G401 (cell line): Measurements from ENCODE around the gene TCF4. TPM values are rescaled to one million over a fixed set of nuclear protein-coding genes. Genes with fewer than 3 reads are reported as not detected.

Experiments used
- DNase-seq: peaks from one replicate; pipeline ENCODE4 v3.0.0-alpha.2; 2015; ENCODE audit warnings: low spot score
- in situ Hi-C: cut with HindIII; loops from 2 replicates; pipeline ENCODE4 v1.10.0; 2016; ENCODE audit warnings: low sequenced_read_pairs, mixed read lengths
- total RNA-seq: library from RNA; depleted of rRNA; stranded (reverse); fragments of >200 nt; shearing (Covaris generic); gene quantifications from 2 replicates; pipeline ENCODE4 v1.2.3, GENCODE V29; 2014

Gene TCF4
- total RNA-seq, 1 experiment from 2014 or later: 6.8 TPM

GRCh38 chr18:55404832-55405465, 183.0 kb downstream of the TCF4 start:
- in situ Hi-C loops: no loop called here
- DNase-seq: peak; percentile 55

- DNase-seq: peak; percentile 31
- in situ Hi-C loops: no loop called here
Measured at GRCh38 chr18:55404136-55404830, 183.7 kb downstream of the TCF4 start.

GRCh38 chr18:55403421-55403949, 184.5 kb downstream of the TCF4 start:
- in situ Hi-C loops: no loop called here

DNA sequence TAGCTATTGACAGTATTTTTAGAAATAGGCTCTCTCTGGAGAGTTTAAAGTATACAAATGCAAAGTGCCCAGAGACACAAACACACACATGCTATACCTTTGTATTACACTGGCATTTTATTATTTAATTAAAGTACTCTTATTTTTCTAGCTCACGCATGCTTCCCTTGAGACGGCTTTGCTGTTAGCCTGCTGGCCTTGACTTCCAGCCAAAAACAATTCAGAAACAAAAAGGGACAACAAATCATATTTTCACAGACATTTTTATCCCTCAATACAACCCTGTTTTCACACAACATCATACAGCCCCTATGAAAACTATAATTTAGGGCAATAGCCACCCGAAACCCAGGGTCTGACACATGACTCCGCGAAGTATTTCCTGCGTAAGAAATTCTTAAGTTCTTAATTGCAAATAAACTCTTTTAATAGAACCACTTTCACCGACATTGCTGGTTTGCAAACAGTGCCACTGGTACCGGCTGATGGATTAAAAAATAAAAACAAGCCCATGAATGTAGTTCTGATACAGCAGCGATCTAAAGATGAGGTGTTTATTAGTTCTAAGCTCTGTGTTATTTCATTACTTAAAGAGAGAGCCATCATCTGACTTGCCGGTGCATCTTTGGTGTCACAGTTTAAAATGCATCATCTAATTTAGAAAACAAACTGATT, 185.1 kb downstream of the TCF4 start:
- in situ Hi-C loops: no loop called here
- DNase-seq: peak; percentile 71

More at GRCh38 chr18:55403421-55403949, 184.5 kb downstream of the TCF4 start:
- DNase-seq: peak; percentile 48

DNA sequence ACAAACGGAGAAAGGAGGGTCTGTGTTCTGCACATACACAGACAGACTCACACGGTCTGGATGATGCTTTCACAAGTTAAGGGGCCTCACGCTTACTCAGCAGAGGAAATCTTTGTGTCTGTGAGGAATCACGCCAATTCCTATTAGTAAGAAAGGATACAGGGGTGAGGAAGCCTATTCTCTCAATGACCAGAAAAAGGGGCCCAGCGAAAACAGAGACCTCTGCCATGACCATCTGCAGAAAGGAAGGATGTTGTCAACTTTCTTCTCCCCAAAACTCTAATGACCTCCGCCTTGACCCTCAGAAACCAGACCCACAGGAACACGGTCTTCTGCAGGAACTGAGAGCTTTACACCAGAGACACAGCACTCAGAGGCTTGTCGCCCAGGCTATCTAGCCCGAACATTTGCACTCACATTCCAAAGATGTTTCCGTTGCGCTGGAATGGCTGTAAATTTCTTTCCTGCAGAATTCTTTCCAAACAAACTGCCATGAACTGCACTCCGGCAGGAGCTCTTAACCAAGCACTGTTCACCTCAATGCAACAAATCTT, 186.3 kb downstream of the TCF4 start:
- DNase-seq: peak; percentile 74
- in situ Hi-C loops: no loop called here

DNA sequence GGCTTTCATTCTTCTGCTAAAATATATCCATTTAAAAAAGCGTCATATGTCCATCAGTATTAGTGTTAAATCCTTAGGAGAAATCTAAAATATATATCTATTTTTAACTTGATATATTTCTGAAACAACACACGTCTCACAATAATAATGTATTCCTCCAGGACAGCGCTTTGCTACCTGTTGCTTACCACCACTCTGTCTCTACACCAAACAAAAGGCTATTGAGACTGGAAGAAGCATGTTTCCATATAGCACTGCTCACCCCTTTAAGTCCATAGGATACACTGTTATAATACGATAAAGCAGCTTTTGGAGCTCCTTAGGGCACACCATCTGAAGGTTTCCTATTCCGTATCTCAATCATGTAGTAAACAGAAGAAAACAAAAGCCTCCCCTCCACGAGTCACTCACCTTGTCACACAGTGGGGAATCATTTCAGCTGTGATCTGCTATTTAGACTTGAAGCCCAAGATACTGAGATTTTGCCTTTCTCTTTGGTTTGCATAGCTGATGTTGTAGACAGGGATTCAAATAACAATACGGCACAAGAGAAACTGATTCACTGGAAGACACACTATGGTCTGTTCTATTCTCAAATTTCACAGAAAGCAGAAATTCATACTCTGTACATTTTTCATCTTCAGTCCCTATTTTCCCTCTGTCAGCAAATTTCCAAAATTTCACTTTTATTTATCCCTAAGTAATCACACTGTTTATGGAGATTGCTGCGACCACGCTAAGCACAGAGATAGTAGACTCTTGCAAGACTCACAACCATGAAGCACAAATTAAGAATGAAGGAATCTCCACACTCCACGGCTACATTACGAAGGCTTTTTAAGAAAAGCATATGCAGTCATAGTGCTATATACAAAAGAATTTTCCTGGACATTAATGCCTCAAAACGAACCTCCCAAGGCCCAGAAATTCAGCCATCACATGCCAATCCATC, 187.1 kb downstream of the TCF4 start:
- peak; percentile 58 for DNase-seq
- in situ Hi-C loops: no loop called here

DNA sequence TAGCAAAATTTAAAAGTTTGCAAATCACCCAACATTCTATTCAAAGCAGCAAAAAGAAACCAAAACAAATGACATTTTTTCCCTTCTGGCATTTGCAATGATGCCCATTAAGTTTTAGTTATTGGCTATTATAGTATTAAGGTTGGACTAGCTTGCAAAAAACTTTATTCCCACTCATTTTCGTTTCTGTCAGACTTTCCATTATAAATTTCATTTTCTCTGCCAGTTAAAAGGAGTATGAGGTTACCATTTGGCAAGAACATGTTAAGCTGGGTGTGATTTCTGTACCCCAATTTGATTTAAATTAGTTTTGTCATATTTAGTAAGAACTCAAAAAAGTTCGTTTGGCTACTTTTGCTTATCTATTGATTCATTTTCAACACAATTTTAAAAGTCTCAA, 187.9 kb downstream of the TCF4 start:
- in situ Hi-C loops: no loop called here

GRCh38 chr18:55398858-55399257, 189.1 kb downstream of the TCF4 start:
- in situ Hi-C loops: no loop called here
- peak; percentile 24 for DNase-seq

More for the DNA sequence above, 187.9 kb downstream of the TCF4 start:
- DNase-seq: no peak

DNA sequence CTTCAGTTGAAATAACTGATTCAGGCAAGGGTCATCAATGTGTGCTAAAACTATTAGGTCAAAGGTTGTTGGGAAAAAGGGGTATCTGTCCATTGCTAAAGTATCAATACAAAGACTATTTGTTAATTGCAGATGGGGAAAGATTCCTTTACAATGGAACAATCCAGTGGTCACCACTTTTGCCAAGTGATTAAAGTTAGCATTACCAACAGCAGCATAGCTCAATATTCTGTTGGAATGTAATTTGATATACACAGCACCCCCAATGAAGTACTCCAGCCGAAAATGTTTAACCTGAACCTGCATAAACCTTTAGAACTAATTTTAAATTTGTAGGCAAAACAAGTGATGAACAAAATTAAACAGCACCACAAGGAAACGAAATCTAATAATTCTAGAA, 191.0 kb downstream of the TCF4 start:
- in situ Hi-C loops: no loop called here
- no peak for DNase-seq

DNA sequence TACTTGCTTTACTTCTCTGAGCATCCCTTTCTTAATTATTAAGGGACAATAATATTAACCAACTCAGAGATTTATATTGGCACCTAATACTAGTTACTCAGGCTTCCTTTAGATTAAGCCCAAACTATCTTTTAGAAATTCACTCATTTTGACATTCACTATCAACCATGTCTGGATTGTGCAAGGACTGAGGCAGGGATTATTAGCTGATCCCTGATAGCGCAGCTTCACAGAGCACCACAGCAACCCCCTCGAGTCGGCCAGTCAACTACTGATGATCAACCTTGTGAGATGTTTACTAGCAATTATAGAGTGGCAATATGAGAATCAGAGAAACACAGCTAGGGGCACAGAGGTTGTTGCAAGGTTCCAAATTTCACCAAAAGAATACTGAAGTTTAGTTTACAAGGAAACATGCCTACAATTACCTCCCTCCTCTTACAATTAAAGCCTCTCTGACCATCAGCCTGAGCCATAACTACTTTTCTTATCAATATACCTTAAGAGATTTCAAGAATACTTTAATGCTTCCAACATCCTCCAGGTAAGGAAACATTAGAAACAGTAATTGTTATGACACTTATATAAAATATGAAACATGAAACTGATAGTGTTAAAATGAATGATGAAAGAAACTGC, 191.6 kb downstream of the TCF4 start:
- in situ Hi-C loops: no loop called here
- DNase-seq: peak; percentile 24

DNA sequence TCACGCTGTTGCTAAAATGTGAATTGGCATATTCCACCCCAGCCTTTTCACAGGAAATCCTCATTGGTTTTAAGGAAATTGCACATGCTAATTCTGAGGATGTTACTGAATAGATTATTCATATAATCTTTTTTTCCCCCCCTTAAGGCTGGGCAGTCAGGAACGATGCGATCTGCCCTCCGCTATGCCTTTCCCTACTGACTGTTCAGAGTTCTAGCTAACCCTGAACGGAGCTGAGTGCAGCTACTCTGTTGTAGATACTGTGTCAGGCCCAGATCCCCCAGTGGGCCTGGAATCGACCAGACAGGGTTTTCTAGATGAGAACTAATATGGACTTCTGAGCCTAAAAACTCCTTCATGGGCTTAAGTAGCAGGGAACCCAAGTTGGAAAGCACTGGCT, 192.2 kb downstream of the TCF4 start:
- no peak for DNase-seq
- in situ Hi-C loops: no loop called here

GRCh38 chr18:55390898-55391297, 197.1 kb downstream of the TCF4 start:
- no peak for DNase-seq
- in situ Hi-C loops: no loop called here

DNA sequence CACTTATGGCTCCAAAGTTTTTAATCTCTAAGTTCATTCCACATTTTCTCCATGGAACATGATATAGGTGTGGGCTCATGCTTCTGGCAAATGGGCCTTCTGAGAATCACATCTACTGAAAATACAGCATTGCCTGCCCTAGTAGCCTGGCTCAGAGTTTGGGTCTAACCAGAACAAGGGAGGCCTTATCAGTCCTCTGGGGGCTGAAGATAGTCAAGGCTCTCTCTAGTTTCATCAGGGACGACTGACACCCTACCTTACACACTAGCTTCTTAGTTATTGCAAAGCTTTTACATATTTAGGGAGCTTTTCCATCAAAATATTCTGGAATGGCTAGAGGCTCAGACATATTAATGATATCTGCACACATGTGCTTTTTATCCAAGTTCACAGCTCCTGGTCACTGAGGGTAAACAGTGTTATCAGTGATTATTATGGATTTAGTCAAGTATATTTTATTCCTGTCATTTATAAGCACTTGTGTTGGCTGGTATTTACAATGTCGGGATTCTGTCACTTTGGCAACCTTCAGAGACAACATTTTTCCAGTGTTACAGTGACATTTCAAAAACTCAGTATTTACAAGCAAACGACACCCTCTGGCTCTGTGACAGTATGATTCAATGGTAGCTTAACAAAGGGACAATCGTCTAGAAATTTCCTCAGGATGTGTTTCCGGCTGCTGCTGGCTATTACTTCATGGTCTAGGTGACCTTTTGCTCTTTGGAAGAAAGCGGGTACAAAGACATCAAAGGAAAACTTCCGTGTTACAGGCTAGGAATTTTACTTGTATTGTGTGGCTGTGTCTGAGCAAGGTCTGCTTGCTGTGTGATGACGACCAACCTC, 200.6 kb downstream of the TCF4 start:
- in situ Hi-C loops: no loop called here
- DNase-seq: no peak

DNA sequence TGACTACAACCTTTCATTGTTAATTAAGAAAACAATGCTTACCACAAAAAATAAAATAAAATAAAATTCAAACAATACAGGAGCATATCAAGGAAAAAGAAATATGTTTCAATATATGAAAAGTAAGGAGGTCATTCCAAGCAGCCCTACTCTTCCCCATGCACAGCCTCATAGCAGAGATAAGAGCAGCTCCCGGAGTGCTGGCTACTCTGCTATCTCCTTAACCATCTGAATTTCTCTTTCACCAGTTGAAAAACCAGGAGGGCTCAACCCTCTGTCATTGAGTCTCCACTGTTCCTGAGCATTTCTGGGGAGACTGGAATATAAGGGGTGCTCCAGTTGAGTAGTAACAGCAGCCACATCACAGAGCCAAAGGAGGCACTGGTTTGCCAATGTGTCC, 201.4 kb downstream of the TCF4 start:
- no peak for DNase-seq
- in situ Hi-C loops: no loop called here

- in situ Hi-C loops: no loop called here
- DNase-seq: no peak
Measured at GRCh38 chr18:55385770-55386169, 202.2 kb downstream of the TCF4 start.

DNA sequence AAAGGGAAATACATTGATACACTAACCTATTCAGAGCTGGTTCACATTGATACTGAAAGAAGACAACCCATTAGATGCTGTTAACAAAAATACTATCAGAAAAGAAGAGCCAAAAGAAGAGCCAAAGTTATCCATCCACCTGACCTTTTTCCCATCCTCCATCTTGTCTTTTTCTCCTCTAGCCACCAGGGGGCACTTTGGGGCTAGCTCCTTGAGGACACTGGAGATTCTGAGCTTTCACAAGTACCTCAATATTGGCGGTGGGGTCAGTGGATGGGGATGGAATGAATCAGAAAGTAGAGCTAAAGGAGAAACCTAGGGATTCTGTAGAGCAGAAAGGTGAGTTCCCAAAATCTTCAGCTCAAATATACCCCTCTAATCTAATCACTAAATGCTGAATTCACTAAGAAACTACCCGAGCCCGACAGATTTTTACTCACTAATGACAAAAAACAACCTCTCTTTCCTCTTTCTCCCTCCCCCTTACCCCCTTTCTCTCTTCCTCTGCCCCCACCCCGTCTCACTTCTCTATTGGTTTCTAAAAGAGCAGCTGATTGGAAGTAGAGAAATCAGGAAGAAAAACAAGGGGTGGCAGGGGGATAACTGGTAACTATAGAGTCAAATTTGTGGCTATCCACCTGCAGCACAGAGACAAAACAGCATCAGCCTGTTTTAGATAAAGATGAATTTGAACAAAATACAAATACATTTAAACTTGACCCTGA, 203.3 kb downstream of the TCF4 start:
- no peak for DNase-seq
- in situ Hi-C loops: no loop called here

DNA sequence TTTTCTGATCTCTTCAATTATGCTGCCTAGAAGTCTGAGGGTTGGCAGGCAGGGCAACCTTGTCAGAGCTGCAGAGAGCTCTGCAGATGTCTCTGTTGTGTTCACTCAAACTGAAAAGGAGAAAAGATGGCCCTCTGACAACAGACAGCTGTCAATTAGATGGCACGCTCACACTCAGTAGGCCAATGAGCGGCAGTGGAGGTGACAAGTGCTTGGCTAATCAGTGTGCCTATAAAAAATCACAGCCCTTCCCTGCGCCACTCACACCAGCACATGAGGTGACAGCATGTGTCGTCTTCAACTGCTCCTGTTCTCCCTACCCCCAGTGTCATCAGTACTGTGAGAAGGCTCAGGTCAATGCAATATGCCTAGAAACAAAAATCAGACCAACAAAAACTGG, 203.9 kb downstream of the TCF4 start:
- in situ Hi-C loops: no loop called here
- DNase-seq: no peak
